Transverse colon (tissue), 4 donors: Measurements from ENCODE around the gene DIPK1B. TPM values are rescaled to one million over a fixed set of nuclear protein-coding genes. Genes with fewer than 3 reads are reported as not detected.
"Not testable (repeated sequence)": the region's sequence is repeated elsewhere in the genome, so short reads cannot be mapped to it uniquely, and the experiment has no call there.

ENCODE experiments used
- DNase-seq: peaks from one replicate; pipeline ENCODE4 v3.0.0-alpha.2; 2019
- H3K27ac ChIP-seq, 4 donors: fragments of 200-600 bp; sonication (generic); 2 replicates each; pipeline ENCODE4 v1.5.1; 2016 to 2018; ENCODE audit warnings: inconsistent platforms in 4 of 4
- H3K27me3 ChIP-seq: fragments of 200-600 bp; sonication (generic); 2 replicates; pipeline ENCODE4 v1.5.1; 2017; ENCODE audit warnings: inconsistent platforms
- H3K36me3 ChIP-seq, 4 donors: fragments of 200-600 bp; sonication (generic); 2 replicates each; pipeline ENCODE4 v1.5.1; 2017 to 2019; ENCODE audit warnings: inconsistent platforms in 4 of 4
- H3K4me1 ChIP-seq, 4 donors: fragments of 200-600 bp; sonication (generic); 2 replicates each; pipeline ENCODE4 v1.5.1; 2017 to 2020; ENCODE audit warnings: inconsistent platforms in 4 of 4
- H3K4me3 ChIP-seq, 4 donors: fragments of 200-600 bp; sonication (generic); 1 replicate in 1 of 4; 2 replicates in 3 of 4; pipeline versions ENCODE4 v1.5.1 to v1.6.1; 2017 to 2019; ENCODE audit warnings: inconsistent platforms in 4 of 4
- H3K9me3 ChIP-seq, 2 donors: fragments of 200-600 bp; sonication (generic); 2 replicates each; pipeline ENCODE4 v1.5.1; 2017 to 2019; ENCODE audit warnings: inconsistent platforms in 2 of 2
- CTCF ChIP-seq, 5 experiments: fragments of 200-600 bp in 3 of 5; fragments of 450-650 bp in 2 of 5; sonication (generic) in 3 of 5; IDR thresholded peaks; 1 replicate in 2 of 5; 2 replicates in 3 of 5; pipeline ENCODE4 v1.5.1; 2016 to 2017; ENCODE audit warnings: antibody characterized with exemption in 5 of 5, inconsistent platforms in 3 of 5, mild to moderate bottlenecking in 2 of 5, moderate library complexity in 1 of 5
- EP300 ChIP-seq: sonication (generic); formaldehyde crosslinking; IDR thresholded peaks from one replicate; pipeline ENCODE4 v1.6.1; 2017; ENCODE audit warnings: antibody characterized with exemption, low read depth
- POLR2A ChIP-seq: fragments of 450-650 bp; IDR thresholded peaks from one replicate; pipeline ENCODE4 v1.6.1; 2016; ENCODE audit warnings: antibody characterized with exemption, mild to moderate bottlenecking, moderate library complexity
- POLR2AphosphoS5 ChIP-seq, 3 donors: sonication (generic); formaldehyde crosslinking; IDR thresholded peaks; one replicate each; pipeline ENCODE4 v1.6.1; 2016; ENCODE audit warnings: antibody characterized with exemption in 3 of 3
- WGBS, 2 donors: methylation state at CpG; one replicate each; pipeline ENCODE4 v1.1.5; 2018; ENCODE audit warnings: low coverage in 1 of 2; 5-methylcytosine and 5-hydroxymethylcytosine counted together
- in situ Hi-C, 4 donors: fragments of 200-750 bp; cut with MboI; loops; one replicate each; pipeline versions ENCODE4 v1.15.0 to v1.15.1; 2017; ENCODE audit warnings: low sequenced_read_pairs in 3 of 4, low pct_ligation_motif_present in 1 of 4, low pct_unique_long_range_greater_than_20kb in 1 of 4
- intact Hi-C: fragments of 100-400 bp; cut with DNase I; formaldehyde crosslinking; loops from one replicate; pipeline ENCODE4 v1.15.1; 2023; ENCODE audit warnings: low total_unique reads
- total RNA-seq, 4 donors: library from RNA; depleted of rRNA; stranded (reverse); fragments of >200 nt; gene quantifications; one replicate each; pipeline ENCODE4 v1.1.0, GENCODE V29; 2016

The DIPK1B gene
- total RNA-seq, 4 donors from 2014 or later: 3.5 to 12.3 (median 3.9) TPM

- TF ChIP-seq POLR2AphosphoS5 (IDR thresholded peaks at IDR 0.05) (peak; percentile 56 to 80 (median 66)), EP300 (no peak), POLR2A (no peak), CTCF (IDR thresholded peaks at IDR 0.05) (no peak)
- H3K9me3 ChIP-seq: no peaks in the 10 kb centered on the region
- no peak overlapping the region for H3K4me3 ChIP-seq
- no peaks in the 10 kb centered on the region for H3K36me3 ChIP-seq
- intact Hi-C loops (no loop called here), in situ Hi-C loops (no loop called here)
- no peak overlapping the region for H3K27ac ChIP-seq
- H3K4me1 ChIP-seq: peaks cover 6 to 37% (median 28%) of the 10 kb centered on the region in 4 donors
- 33 to 67% methylated on average over 2 to 13 of the region's 13 CpGs for WGBS, 2 donors
- peaks cover 36% of the 10 kb centered on the region for H3K27me3 ChIP-seq
- no peak for DNase-seq
These were observed 12.1 kb upstream of the DIPK1B start for GRCh38 chr9:136700304-136700703.

GRCh38 chr9:136700959-136701667 is 11.3 kb upstream of the DIPK1B start:
- Histone ChIP-seq H3K9me3 (no peaks in the 10 kb centered on the region), H3K4me1 (peaks cover 6 to 29% (median 21%) of the 10 kb centered on the region in 4 donors), H3K27ac (peak overlapping the region in 1 of 4 donors; percentile 13), H3K27me3 (peaks cover 37% of the 10 kb centered on the region), H3K36me3 (no peaks in the 10 kb centered on the region), H3K4me3 (no peak overlapping the region)
- in situ Hi-C loops (no loop called here), intact Hi-C loops (no loop called here)
- TF ChIP-seq CTCF (IDR thresholded peaks at IDR 0.05): no peak
- TF ChIP-seq POLR2A: no peak
- no peak for TF ChIP-seq EP300
- no peak for TF ChIP-seq POLR2AphosphoS5 (IDR thresholded peaks at IDR 0.05)
- WGBS, 2 donors: 24% methylated on average over 38 of the region's 38 CpGs; no CpG with 5 or more reads in 1 of the 2 donors
- peak; percentile 41 for DNase-seq

DNA sequence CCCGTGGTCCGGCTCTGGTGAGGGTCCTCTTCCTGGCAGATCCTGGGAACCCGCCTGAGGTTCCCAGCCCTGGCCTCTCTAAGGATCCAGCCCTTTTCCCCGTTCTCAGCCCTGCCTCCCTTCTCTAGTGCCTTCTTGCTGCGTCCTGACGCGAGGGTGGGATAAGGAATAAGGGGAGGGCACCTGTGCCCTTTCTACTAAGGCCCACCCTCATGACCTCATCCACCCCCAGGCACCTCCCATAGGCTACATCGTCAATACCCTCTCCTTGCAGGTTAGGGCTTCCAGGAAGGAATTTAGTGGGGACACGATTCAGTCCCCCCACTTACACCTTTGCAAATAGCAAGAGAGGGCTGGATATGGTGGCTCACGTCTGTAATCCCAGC is 10.7 kb upstream of the DIPK1B start:
- peaks cover 37% of the 10 kb centered on the region for H3K27me3 ChIP-seq
- WGBS, 2 donors: 46 to 60% methylated on average over 1 to 10 of the region's 10 CpGs
- H3K36me3 ChIP-seq: no peaks in the 10 kb centered on the region
- H3K27ac ChIP-seq: peak overlapping the region in 1 of 4 donors; percentile 13
- TF ChIP-seq POLR2AphosphoS5 (IDR thresholded peaks at IDR 0.05) (no peak), EP300 (no peak), POLR2A (no peak), CTCF (IDR thresholded peaks at IDR 0.05) (no peak)
- no peak for DNase-seq
- no peaks in the 10 kb centered on the region for H3K9me3 ChIP-seq
- intact Hi-C loops: no loop called here
- H3K4me3 ChIP-seq: no peak overlapping the region
- peaks cover 6 to 24% (median 18%) of the 10 kb centered on the region in 4 donors for H3K4me1 ChIP-seq
- in situ Hi-C loops: no loop called here

DNA sequence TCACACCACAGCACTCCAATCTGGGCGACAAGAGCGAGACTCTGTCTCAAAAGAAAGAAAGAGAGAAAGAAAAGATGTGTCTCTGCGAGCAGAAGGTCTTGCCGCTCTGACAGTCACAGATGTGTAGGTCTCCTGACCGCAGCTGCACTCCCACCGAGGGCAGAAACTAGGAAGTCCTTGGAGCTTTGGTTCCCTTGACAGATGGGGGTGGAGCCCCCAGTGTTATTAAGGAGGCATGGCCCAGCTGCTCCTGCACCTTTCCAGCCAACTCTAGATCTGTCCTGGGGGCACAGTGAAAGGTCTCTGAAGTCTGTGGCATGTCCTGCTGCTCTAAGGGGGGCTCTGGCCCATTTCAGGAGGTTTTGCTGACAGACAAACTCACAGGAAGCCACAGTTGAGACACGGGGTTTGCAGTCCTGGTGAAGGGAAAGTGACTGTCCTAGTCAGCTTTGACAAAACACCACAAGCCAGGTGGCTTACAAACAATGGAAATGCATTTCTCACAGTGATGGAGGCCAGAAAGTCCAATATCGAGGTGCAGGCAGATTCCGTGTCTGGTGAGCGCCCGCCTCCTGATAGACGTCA is 9.0 kb upstream of the DIPK1B start:
- Histone ChIP-seq H3K27me3 (peaks cover 33% of the 10 kb centered on the region), H3K9me3 (no peaks in the 10 kb centered on the region), H3K4me3 (no peak overlapping the region), H3K27ac (no peak overlapping the region), H3K36me3 (no peaks in the 10 kb centered on the region), H3K4me1 (peaks cover 0 to 11% (median 6%) of the 10 kb centered on the region in 4 donors)
- TF ChIP-seq EP300: no peak
- TF ChIP-seq POLR2AphosphoS5 (IDR thresholded peaks at IDR 0.05): no peak
- no peak for TF ChIP-seq CTCF (IDR thresholded peaks at IDR 0.05)
- TF ChIP-seq POLR2A: no peak
- WGBS, 2 donors: 20 to 79% methylated on average over 1 to 12 of the region's 12 CpGs
- intact Hi-C loops: no loop called here
- no peak for DNase-seq
- in situ Hi-C loops: no loop called here

DNA sequence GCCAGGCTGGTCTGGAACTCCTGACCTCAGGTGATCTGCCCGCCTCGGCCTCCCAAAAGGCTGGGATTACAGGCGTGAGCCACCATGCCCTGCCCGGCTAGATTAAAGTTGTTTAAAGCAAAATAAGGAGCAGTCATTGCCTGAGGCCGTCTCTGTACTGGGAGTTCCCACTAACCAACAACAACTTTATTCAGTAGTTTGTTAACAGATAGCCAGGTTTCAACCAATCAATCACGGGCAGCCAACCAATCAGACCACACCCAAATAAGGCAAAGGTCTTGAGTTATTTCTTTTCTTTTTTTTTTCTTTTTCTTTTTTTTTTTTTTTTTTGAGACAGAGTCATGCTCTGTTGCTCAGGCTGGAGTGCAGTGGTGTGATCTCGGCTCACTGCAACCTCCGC is 7.6 kb upstream of the DIPK1B start:
- peaks cover 29% of the 10 kb centered on the region for H3K27me3 ChIP-seq
- WGBS, 2 donors: 72 to 87% methylated on average over 3 to 8 of the region's 8 CpGs
- H3K36me3 ChIP-seq, H3K4me1 ChIP-seq, DNase-seq, H3K9me3 ChIP-seq, H3K4me3 ChIP-seq, in situ Hi-C loops, H3K27ac ChIP-seq, intact Hi-C loops: not testable (repeated sequence)
